Activated CD4-positive, alpha-beta T cell treated with anti-CD3 and anti-CD28 coated beads, Interleukin-2, amount 50 U/mL, for 16 hours (primary cell): Measurements from ENCODE around the gene LHFPL6.

Experiments used
- DNase-seq: peaks from one replicate; pipeline ENCODE4 v3.0.0-alpha.2; 2020

Gene LHFPL6

GRCh38 chr13:39410096-39410901 lies 192.7 kb downstream of the LHFPL6 start:
- no peak for DNase-seq

GRCh38 chr13:39408512-39408911 lies 194.5 kb downstream of the LHFPL6 start:
- no peak for DNase-seq

- DNase-seq, result no peak
Measured at GRCh38 chr13:39407786-39408185, 195.2 kb downstream of the LHFPL6 start.

- DNase-seq, result no peak
Measured at GRCh38 chr13:39407138-39407537, 195.9 kb downstream of the LHFPL6 start.

- DNase-seq, result no peak
Measured at GRCh38 chr13:39406688-39407087, 196.3 kb downstream of the LHFPL6 start.

- DNase-seq, result no peak
Measured at GRCh38 chr13:39405596-39406205, 197.3 kb downstream of the LHFPL6 start.

- DNase-seq, result no peak
Measured at GRCh38 chr13:39405107-39405506, 197.9 kb downstream of the LHFPL6 start.

- DNase-seq, result no peak
Measured at GRCh38 chr13:39403106-39403505, 199.9 kb downstream of the LHFPL6 start.

- no peak for DNase-seq
Measured at GRCh38 chr13:39402221-39402970, 200.6 kb downstream of the LHFPL6 start.

- no peak for DNase-seq
Measured at GRCh38 chr13:39401756-39402155, 201.2 kb downstream of the LHFPL6 start.

- no peak for DNase-seq
Measured at GRCh38 chr13:39401046-39401705, 201.8 kb downstream of the LHFPL6 start.

- no peak for DNase-seq
Measured at GRCh38 chr13:39399102-39399501, 203.9 kb downstream of the LHFPL6 start.

GRCh38 chr13:39397896-39398265 lies 205.1 kb downstream of the LHFPL6 start:
- DNase-seq, result no peak

GRCh38 chr13:39397226-39397895 lies 205.6 kb downstream of the LHFPL6 start:
- no peak for DNase-seq

- no peak for DNase-seq
Measured at GRCh38 chr13:39394796-39395678, 208.0 kb downstream of the LHFPL6 start.

- DNase-seq, result no peak
Measured at GRCh38 chr13:39391761-39392160, 211.2 kb downstream of the LHFPL6 start.

GRCh38 chr13:39389013-39389412 lies 214.0 kb downstream of the LHFPL6 start:
- DNase-seq, result no peak

GRCh38 chr13:39385621-39386231 lies 217.3 kb downstream of the LHFPL6 start:
- DNase-seq, result no peak

- no peak for DNase-seq
Measured at GRCh38 chr13:39385154-39385553, 217.8 kb downstream of the LHFPL6 start.

GRCh38 chr13:39381456-39381855 lies 221.5 kb downstream of the LHFPL6 start:
- no peak for DNase-seq
